HEK293 (cell line): ENCODE results near the gene GMPPB.
"Not testable (repeated sequence)": the region's sequence is repeated elsewhere in the genome, so short reads cannot be mapped to it uniquely, and the experiment has no call there.

ENCODE experiments used
- CTCF ChIA-PET: fragments of 350-600 bp; formaldehyde crosslinking; extraction: SDS; loops from one replicate; lab custom pipeline; 2021; ENCODE audit warnings: antibody characterized with exemption; lab: Yijun Ruan, JAX
- POLR2A ChIA-PET: fragments of 300-600 bp; formaldehyde crosslinking; extraction: SDS; loops from one replicate; lab custom pipeline; 2020; ENCODE audit warnings: antibody characterized with exemption, inconsistent platforms; lab: Yijun Ruan, JAX
- H3K27ac ChIP-seq: fragments of 200-500 bp; sonication (Bioruptor generic); 2 replicates; pipeline ENCODE4 v1.5.1; 2014; ENCODE audit warnings: low read depth, low read length, control low read depth, inconsistent platforms; ENCODE audit errors: extremely low read depth
- H3K36me3 ChIP-seq, 2 experiments: fragments of 200-500 bp in 1 of 2; sonication (Bioruptor generic) in 1 of 2; 1 replicate in 1 of 2; 2 replicates in 1 of 2; pipeline ENCODE4 v1.5.1; 2014 to 2017; ENCODE audit warnings: inconsistent platforms in 2 of 2, low read length in 2 of 2; ENCODE audit not compliant: control insufficient read depth in 2 of 2, insufficient read depth in 1 of 2
- H3K4me1 ChIP-seq: fragments of 200-500 bp; sonication (Bioruptor generic); 2 replicates; pipeline ENCODE4 v1.5.1; 2014; ENCODE audit warnings: mild to moderate bottlenecking, low read length, inconsistent platforms; ENCODE audit not compliant: control insufficient read depth, insufficient read depth
- H3K4me3 ChIP-seq: 2 replicates; pipeline ENCODE4 v1.5.1; 2011; ENCODE audit warnings: low read depth, mild to moderate bottlenecking, control low read depth, low read length, moderate library complexity
- H3K9me3 ChIP-seq: fragments of 200-500 bp; sonication (Bioruptor generic); 2 replicates; pipeline ENCODE4 v1.5.1; 2014; ENCODE audit warnings: low read depth, low read length, inconsistent platforms; ENCODE audit not compliant: control insufficient read depth, insufficient read depth
- BCL11A ChIP-seq: fragments of 450-650 bp; formaldehyde crosslinking; IDR thresholded peaks from 2 replicates; pipeline ENCODE4 v1.5.1; 2016; ENCODE audit warnings: low read depth, missing biosample characterization, missing genetic modification characterization
- KLF16 ChIP-seq: fragments of 450-650 bp; formaldehyde crosslinking; IDR thresholded peaks from 2 replicates; pipeline ENCODE4 v1.5.1; 2017; ENCODE audit warnings: missing biosample characterization, missing genetic modification characterization
- KLF7 ChIP-seq: fragments of 450-650 bp; formaldehyde crosslinking; IDR thresholded peaks from 2 replicates; pipeline ENCODE4 v1.5.1; 2016; ENCODE audit warnings: missing biosample characterization, missing genetic modification characterization, borderline replicate concordance
- PRDM4 ChIP-seq: fragments of 450-650 bp; formaldehyde crosslinking; IDR thresholded peaks from 2 replicates; pipeline ENCODE4 v1.5.1; 2017; ENCODE audit warnings: missing biosample characterization, missing genetic modification characterization
- SALL2 ChIP-seq: fragments of 450-650 bp; formaldehyde crosslinking; IDR thresholded peaks from 2 replicates; pipeline ENCODE4 v1.5.0; 2017; ENCODE audit warnings: missing biosample characterization, mild to moderate bottlenecking, missing genetic modification characterization, borderline replicate concordance
- SCRT1 ChIP-seq: fragments of 450-650 bp; formaldehyde crosslinking; IDR thresholded peaks from 2 replicates; pipeline ENCODE4 v1.5.1; 2016; ENCODE audit warnings: missing biosample characterization, missing genetic modification characterization, borderline replicate concordance
- TCF7L2 ChIP-seq: IDR thresholded peaks from 2 replicates; pipeline ENCODE4 v1.6.1; 2011; ENCODE audit warnings: low read depth, mild to moderate bottlenecking, inconsistent platforms, low read length, moderate library complexity, borderline replicate concordance
- ZBTB1 ChIP-seq: fragments of 450-650 bp; formaldehyde crosslinking; IDR thresholded peaks from 2 replicates; pipeline ENCODE4 v1.5.1; 2016; ENCODE audit warnings: missing biosample characterization, missing genetic modification characterization
- ZNF121 ChIP-seq: fragments of 450-650 bp; formaldehyde crosslinking; IDR thresholded peaks from 2 replicates; pipeline ENCODE4 v1.5.1; 2016; ENCODE audit warnings: missing biosample characterization, missing genetic modification characterization
- ZNF157 ChIP-seq: fragments of 450-650 bp; formaldehyde crosslinking; IDR thresholded peaks from 2 replicates; pipeline ENCODE4 v1.5.1; 2016; ENCODE audit warnings: missing biosample characterization, missing genetic modification characterization
- ZNF391 ChIP-seq: fragments of 450-650 bp; formaldehyde crosslinking; IDR thresholded peaks from 2 replicates; pipeline ENCODE4 v1.5.1; 2016; ENCODE audit warnings: low read depth, missing biosample characterization, missing genetic modification characterization, borderline replicate concordance
- ZNF48 ChIP-seq: fragments of 450-650 bp; formaldehyde crosslinking; IDR thresholded peaks from 2 replicates; pipeline ENCODE4 v1.5.1; 2016; ENCODE audit warnings: missing biosample characterization, missing genetic modification characterization
- ZNF561 ChIP-seq: fragments of 450-650 bp; IDR thresholded peaks from 2 replicates; pipeline ENCODE4 v1.5.1; 2018; ENCODE audit warnings: missing biosample characterization, missing genetic modification characterization, borderline replicate concordance
- ZNF792 ChIP-seq: fragments of 450-650 bp; formaldehyde crosslinking; IDR thresholded peaks from 2 replicates; pipeline ENCODE4 v1.5.1; 2016; ENCODE audit warnings: missing biosample characterization, missing genetic modification characterization
- ZNF830 ChIP-seq: fragments of 450-650 bp; IDR thresholded peaks from 2 replicates; pipeline ENCODE4 v1.5.0; 2018; ENCODE audit warnings: missing biosample characterization, missing genetic modification characterization, low read depth, mild to moderate bottlenecking, moderate library complexity
- TF ChIP-seq, protein P1 (sequence below): fragments of 450-650 bp; formaldehyde crosslinking; IDR thresholded peaks from 2 replicates; pipeline ENCODE4 v1.5.1; 2016; ENCODE audit warnings: missing biosample characterization, missing genetic modification characterization
- TF ChIP-seq, protein P2 (sequence below): fragments of 450-650 bp; formaldehyde crosslinking; IDR thresholded peaks from 2 replicates; pipeline ENCODE4 v1.5.1; 2016; ENCODE audit warnings: missing biosample characterization, missing genetic modification characterization, low read depth

GMPPB gene

DNA sequence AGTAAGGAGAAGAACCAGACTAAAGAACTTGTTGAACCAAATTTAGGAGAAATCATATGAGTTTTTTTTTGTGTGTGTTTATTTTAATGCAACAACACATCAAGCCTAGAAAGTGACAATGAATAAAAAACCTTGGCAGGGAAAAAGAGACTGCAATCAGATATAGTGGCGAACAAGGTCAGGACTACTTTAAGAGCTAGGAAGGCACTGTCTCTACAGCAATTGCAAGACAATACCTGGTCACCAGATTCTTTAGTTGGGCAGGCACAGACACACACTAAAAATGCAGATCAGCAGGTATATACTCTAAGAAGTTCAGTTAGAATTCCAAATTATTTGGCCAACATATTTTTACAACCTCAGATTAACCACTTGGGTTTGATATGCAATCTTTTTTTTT lies 30.8 kb upstream of the GMPPB start (continued):
- TF ChIP-seq, protein P1, sequence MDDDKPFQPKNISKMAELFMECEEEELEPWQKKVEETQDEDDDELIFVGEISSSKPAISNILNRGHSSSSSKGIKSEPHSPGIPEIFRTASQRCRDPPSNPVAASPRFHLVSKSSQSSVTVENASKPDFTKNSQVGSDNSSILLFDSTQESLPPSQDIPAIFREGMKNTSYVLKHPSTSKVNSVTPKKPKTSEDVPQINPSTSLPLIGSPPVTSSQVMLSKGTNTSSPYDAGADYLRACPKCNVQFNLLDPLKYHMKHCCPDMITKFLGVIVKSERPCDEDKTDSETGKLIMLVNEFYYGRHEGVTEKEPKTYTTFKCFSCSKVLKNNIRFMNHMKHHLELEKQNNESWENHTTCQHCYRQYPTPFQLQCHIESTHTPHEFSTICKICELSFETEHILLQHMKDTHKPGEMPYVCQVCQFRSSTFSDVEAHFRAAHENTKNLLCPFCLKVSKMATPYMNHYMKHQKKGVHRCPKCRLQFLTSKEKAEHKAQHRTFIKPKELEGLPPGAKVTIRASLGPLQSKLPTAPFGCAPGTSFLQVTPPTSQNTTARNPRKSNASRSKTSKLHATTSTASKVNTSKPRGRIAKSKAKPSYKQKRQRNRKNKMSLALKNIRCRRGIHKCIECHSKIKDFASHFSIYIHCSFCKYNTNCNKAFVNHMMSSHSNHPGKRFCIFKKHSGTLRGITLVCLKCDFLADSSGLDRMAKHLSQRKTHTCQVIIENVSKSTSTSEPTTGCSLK = no peak

GRCh38 chr3:49751501-49751900 lies 27.8 kb upstream of the GMPPB start:
- H3K4me1 ChIP-seq = no peaks in the 10 kb centered on the region
- H3K36me3 ChIP-seq = peaks cover 0 to 22% of the 10 kb centered on the region in 2 experiments; a peak in 2 of 3 replicates
- ChIA-PET POLR2A (no interaction called here), CTCF (no interaction called here)
- no peak overlapping the region for H3K4me3 ChIP-seq
- no peaks in the 10 kb centered on the region for H3K9me3 ChIP-seq
- TF ChIP-seq ZNF792 (tag by site-specific recombination) (no peak), KLF7 (tag by site-specific recombination) (no peak), ZNF391 (tag by site-specific recombination) (no peak), ZNF561 (tag by site-specific recombination) (no peak), PRDM4 (tag by site-specific recombination) (no peak), TCF7L2 (no peak), BCL11A (tag by site-specific recombination) (no peak), SALL2 (tag by site-specific recombination) (no peak)
- TF ChIP-seq, all 188 proteins: peak for 0
- no peak overlapping the region for H3K27ac ChIP-seq

DNA sequence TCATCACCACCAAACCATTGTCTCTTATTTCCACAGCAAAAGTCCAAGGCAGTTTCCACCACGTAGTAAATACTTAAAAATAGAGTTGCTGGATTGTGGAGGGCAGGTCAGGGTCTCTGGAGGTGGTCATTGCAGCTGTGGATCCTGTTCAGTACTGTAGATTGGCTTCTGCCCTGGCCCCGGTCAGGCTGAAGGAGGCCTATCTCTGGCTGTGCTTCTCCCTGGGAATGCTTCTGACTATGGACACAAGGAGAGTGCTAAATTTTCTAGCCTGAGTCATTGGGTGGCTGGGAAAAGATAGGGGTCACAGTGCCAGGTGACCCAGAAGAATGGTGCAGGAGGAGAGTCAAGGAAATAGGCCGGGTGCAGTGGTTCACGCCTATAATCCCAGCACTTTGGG lies 26.3 kb upstream of the GMPPB start:
- TF ChIP-seq SCRT1 = no peak
- no peak for TF ChIP-seq ZNF48 (tag by site-specific recombination)
- no peak for TF ChIP-seq ZNF830
- TF ChIP-seq, protein P2, sequence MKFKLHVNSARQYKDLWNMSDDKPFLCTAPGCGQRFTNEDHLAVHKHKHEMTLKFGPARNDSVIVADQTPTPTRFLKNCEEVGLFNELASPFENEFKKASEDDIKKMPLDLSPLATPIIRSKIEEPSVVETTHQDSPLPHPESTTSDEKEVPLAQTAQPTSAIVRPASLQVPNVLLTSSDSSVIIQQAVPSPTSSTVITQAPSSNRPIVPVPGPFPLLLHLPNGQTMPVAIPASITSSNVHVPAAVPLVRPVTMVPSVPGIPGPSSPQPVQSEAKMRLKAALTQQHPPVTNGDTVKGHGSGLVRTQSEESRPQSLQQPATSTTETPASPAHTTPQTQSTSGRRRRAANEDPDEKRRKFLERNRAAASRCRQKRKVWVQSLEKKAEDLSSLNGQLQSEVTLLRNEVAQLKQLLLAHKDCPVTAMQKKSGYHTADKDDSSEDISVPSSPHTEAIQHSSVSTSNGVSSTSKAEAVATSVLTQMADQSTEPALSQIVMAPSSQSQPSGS (tag by site-specific recombination) = no peak
- no peak for TF ChIP-seq ZNF157 (tag by site-specific recombination)
- no peak for TF ChIP-seq ZNF121 (tag by site-specific recombination)
- TF ChIP-seq KLF16 = no peak
- TF ChIP-seq ZBTB1 (tag by site-specific recombination) = no peak
- Histone ChIP-seq H3K27ac (no peak overlapping the region), H3K36me3 (peaks cover 0 to 31% of the 10 kb centered on the region in 2 experiments; a peak in 2 of 3 replicates), H3K4me1 (no peaks in the 10 kb centered on the region), H3K4me3 (no peak overlapping the region), H3K9me3 (no peaks in the 10 kb centered on the region)
- ChIA-PET CTCF (no interaction called here), POLR2A (no interaction called here)

- H3K9me3 ChIP-seq, H3K27ac ChIP-seq, H3K4me3 ChIP-seq, H3K4me1 ChIP-seq, POLR2A ChIA-PET: not testable (repeated sequence)
- H3K36me3 ChIP-seq = peaks cover 0 to 38% of the 10 kb centered on the region in 2 experiments; a peak in 2 of 3 replicates
- CTCF ChIA-PET = interaction anchor here (0.7 kb wide), 1 partner anchor 8 kb away, joined by 3 read pairs; no protein-coding TSS in a partner anchor
Observed at GRCh38 chr3:49748874-49749273, 25.1 kb upstream of the GMPPB start.
